HG03045 (cell line): ENCODE results near the gene LDLRAD2.

ENCODE experiments used
- ATAC-seq: cut with Tn5 transposase; IDR thresholded peaks from one replicate; pipeline ENCODE4 v1.9.1; 2021; ENCODE audit warnings: mild to moderate bottlenecking, moderate library complexity; ENCODE audit not compliant: unreplicated experiment

The LDLRAD2 gene

DNA sequence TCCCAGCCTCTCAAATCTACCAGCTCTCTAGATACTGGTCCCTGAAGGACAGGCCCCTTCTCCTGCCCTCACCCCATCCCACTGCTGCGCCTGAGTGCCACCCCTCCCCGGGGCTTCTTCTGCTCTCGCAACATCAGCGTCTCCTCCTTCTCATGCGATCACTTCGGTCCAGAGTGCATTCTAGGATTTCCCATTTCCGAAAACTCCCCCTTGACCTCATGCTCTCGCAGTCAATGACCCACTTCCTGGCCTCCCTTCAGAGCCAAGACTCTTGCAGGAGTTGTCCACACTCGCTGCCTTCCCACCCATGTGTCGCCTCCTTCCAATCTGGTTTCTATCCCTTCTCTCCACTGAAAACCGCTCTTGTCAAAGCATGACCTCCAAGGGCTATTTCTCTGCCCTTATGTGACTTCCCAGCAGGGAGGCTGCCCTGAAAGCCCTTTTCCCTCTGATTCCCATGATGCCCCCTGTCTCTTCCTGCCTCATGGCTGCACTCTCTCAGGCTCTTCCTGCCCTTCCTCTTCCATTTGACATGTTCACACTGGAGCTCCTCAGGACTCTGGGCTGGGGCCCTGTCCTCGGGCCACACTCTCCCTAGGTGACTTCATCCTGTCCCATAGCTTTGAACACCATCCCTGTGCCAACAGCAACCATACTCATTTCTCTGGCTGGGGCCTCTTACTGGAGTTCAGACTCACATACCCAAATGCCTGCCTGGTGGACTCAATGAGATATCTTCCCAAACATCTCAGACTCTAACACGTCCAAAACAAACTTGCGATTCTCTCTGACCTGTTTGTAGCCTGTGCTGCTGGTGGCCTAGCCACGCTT, 46.0 kb downstream of the LDLRAD2 start:
- ATAC-seq = no peak

DNA sequence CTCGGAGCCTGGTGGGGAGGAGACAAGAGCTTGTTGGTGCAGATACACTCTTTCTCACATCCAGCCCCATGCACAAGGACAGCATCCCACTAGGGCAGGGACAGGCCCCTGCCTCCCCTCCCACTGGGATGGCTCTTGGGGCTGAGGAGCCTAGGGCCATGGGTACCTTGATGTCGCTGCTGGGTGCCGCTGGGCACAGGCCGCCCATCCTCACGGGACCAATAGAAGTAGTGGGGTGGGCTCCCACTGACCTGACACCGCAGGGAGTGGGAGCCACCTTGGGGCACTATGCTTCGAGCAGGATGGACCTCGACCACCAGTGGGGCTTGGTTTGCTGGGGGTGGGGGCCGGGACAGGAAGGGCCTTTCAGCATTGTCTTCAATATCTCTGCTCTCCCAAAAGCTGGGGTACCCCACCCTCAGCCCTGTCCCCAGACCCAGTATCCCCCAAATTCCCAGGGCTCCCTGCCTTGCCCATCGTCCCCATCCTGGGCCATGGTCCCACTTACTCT, 47.7 kb downstream of the LDLRAD2 start:
- ATAC-seq = no peak

DNA sequence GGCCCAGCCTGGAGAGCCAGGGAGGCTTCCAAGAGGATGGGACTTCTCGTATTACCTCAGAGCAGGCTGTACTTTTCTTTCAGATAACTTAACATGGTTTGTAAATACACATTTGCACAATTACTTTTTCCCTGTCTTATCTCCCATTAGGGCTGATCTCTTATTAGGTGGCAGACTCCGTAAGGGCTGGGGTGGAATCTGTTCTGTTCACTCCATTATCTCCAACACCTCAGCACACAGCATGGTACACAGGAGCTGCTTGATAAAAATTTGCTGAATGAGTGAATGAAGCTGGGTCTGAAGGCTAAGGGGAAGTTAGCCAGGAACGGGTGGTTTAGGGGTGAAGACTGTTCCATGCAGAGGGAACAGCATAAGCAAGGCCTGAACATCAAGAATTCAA, 48.9 kb downstream of the LDLRAD2 start:
- no peak for ATAC-seq

DNA sequence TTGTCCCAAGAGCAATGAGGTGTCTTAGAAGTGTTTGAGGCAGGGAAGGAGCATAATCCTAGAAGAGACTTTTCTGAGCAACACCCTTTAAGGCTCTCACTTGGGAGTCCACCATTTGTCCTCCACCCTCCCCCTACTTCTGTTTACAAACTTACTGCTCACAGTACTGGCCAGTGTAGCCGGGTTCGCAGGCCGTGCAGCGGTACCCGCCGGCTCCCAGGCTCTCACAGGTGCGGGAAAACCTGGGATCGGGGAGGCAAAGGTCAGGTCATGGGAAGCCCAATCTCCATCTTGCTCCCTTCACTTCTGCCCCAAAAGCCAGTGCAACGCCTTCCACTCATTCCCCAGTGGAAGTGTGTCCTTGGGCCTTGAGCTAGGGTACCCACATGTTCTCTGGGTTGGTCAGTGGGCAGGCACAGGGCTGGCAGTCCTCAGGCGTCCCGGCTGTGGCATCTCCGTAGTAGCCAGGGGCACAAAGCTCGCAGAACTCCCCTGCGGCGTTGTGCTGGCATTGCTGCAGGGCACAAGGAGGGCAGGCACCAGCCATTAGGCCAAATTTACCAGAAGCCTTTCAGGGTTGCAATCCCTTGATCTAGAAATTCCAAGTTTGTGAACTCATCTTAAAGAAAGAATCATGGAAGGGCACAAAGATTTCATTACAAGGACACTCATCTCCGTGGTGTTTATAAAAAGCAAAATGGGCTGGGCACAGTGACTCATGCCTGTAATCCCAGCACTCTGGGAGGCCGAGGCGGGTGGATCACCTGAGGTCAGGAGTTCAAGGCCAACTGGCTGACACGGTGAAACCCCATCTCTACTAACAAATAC, 49.8 kb downstream of the LDLRAD2 start:
- no peak for ATAC-seq

DNA sequence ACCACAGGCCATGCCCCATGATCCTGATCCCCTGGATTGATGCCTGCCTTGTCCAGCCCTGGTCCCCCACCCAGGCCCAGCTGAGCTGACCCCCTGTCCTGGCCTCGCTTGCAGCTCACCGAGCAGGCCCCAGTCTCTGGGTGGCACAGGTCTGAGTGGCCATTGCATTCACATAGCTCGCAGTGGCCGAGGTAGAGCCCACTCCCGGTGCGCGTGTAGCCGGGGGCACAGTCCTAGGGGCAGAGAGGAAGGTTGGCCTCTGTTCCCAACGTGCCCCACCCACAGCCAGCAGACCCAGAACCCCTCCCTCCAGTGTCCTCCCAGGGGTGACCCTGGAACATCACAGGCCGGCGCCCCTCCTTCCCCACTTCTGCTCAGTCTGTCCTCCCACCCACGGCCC, 51.9 kb downstream of the LDLRAD2 start:
- no peak for ATAC-seq

DNA sequence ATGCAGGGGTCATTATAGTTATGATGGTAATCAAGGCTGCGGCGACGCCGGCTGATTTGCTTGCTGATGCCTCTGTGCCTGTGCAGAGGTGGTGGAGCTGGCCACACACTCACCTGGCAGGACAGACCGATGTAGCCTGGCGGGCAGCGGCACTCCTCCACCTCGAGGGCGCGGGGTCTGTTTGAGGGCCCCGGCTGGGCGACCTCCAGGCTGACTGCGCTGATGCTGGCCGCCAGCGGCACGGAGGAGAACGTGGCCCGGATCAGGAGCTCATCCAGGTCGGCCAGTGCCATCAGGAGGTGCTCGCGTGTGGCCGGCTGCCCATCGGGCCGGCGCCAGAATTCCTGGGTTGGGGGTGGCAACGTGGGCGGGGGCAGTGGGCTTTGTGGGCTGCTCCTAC, 52.7 kb downstream of the LDLRAD2 start:
- ATAC-seq = no peak

DNA sequence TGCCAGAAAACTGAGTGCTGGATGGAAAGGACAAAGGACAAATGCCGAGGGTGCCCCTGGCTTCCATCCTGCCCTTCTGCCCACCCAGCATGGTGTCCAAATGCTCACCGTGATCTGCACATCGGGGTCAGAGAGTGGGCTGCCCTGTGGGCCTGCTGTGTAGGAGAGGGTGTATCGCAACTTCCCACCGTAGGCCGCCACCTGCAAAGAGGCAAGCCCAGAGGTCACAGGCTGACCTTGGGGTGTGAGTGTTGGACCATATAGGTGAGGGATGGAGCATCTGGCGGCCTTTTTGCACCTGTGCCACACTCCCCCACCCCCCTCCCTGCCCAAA, 53.5 kb downstream of the LDLRAD2 start:
- peak; percentile 18 for ATAC-seq

DNA sequence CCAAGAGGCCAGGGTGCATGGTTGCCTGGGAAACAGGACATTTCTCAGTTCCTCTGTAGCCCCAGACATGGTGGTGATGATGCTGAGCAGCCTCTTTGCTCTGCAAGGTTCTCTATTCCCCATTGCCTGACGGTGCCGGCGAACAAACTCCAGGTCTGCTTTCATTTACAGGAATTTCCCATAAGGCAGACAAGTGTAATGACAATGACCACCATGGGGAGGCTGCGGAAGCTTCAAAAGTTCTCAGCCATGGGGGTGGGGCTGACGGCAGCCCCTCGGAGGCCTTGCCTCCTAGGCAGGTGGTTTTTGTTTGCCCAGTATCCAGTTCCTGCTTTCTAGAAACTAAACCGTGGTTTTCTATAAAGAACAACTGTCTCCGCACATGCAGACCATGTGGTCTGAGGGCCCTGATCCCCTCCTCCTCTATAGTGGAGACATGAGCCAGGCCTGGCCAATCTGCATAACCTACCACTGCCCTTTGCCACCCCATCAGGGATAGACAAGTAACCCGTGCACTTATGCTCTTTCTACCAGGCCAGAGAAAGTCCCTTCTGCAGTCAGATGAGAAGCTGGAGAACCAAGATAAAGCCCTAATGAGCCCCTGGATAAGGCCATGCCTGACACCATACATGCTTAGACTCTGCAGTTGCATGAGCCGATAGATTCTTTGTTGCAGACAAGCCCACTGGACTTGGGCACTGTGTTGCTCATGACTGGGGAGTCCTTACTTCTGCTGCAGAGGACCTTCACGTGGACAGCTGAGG, 54.1 kb downstream of the LDLRAD2 start:
- peak; percentile 57 for ATAC-seq

DNA sequence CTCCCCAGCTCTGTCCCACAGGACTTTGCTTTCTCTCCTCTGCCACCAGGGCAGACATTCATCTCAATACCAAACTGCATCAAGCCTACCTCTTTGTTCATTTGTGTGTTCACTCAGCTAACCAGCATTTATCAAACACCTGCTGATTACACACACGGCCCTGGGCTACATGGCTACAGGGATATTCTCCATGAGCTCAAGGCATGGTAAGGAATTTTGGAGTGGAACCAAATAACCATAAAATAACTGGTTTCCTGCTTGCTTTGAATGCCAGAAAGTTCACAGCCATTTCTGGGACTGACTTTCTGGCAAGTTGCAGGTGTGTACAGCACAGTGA, 54.6 kb downstream of the LDLRAD2 start:
- no peak for ATAC-seq

DNA sequence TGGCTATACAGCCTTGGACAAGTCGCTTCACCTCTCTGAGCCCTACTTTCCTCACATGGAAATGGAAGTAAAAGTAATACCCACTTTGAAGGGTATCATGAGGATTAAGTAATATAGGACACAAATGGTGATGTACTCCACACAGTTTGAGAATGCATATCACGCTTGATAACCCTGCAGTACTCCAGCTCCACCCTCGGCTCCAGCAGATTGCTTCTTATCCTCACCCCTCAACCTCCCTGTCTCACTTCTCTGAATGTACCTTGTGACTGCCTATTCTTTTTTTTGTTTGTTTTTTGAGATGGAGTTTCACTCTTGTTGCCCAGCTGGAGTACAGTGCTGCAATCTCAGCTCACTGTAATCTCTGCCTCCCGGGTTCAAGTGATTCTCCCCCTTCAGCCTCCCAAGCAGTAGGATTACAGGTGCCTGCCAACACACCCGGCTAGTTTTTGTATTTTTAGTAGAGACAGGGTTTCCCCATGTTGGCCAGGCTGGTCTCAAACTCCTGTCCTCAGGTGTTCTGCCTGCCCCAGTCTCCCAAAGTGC, 55.5 kb downstream of the LDLRAD2 start:
- no peak for ATAC-seq

DNA sequence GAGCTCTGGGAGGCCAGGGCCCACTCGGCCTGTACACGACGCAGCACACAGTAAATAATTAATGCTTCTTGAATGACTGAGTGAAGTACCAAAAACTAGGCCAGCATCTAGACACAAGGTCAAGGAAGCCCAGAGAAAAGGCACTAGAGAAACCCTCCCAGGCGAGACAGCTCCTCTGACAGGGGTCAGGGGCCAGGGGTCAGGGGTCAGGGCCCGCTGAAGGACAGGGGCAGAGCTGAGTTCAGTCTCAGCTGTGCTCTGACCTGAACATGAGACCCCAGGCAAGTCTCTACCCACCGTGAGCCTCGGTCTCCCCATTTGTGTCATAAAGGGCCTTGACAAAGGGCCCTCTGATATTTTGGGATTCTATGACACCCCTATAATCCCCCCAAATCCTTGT, 56.4 kb downstream of the LDLRAD2 start:
- no peak for ATAC-seq

DNA sequence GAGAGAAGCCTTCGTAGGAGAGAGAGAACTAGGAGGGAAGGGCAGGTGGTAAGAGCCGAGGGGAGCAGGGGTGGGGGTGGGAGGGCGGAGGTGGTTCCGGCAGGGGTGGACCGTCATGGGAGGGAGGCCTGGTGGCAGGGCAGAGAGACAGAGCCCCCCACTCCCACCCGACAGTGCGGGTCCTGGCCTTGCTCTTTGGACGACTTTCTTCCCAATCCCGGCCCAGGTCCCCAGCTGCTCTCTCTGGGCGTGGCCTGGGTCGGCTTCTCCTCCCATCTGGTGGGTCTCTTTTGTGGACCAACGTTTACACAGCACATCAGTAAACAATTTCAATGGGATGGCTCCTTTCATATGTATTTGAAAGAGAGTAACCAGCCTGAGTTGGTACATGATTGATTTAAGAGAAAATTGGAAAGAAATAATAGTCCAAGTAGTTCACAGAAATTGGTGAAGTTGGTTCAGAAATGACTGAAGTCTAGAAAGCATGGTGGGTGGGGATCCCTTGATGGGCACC, 56.9 kb downstream of the LDLRAD2 start:
- ATAC-seq = no peak

DNA sequence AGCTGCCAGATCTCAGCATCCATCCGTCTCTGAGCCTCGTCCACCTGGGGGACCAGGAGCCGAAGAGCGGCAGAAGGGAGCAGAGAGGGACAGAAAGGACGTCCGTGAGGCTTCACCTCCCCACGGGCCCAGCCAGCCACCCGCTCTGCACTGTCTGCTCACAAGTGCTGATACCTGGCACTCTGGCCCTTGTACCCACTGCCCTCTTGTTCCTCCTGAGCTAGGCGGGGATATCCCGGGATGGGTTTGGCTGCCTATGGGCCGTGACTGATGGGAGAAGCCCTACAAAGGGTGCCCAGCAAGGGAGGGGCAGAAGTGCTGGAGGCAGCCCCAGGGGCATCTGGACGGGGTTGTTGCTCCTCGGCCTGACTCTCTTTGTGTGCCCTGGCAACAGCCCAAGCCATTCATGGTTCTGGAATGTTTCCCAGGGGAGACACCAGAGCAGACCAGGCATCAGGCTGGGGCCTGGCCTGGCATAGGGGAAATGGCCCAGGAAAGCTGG, 57.6 kb downstream of the LDLRAD2 start:
- no peak for ATAC-seq

DNA sequence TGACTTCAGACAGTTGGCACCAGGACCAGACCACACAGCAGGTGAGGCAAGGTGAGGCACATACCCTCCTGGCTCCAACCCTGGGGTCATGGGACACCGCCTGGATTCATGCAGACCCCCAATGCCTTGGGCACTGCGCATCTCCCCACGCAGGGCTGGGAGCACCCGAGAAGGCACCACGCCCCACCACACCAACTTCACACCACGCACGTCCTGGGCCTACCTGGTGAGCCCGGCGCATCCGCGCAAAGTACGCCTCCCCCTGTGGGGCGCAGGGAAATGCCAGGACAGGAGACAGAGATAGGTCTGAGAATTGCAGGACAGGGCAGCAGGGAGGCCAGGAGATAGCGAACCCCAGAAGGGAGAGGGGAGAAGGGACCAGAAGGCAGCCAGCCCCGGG, 58.5 kb downstream of the LDLRAD2 start:
- no peak for ATAC-seq

DNA sequence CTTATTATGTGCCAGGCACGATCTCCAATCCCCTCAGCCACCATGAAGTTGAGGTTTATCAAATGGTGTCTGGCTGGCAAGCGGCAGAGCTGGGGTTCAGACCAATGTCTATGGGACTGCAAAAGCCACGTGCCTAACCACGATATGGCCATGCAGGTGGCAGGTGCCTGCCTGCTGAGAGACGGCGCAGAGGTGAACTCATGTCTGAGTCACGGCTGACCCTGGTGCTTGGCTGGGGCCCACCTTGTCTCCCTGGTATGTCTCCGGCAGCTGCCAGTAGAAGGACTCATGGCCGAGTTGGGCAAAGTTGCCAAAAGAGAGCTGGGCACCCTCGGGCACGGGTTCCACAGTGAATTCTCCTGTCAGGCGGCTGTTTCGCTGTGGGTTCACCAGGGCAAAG, 59.9 kb downstream of the LDLRAD2 start:
- ATAC-seq = no peak

DNA sequence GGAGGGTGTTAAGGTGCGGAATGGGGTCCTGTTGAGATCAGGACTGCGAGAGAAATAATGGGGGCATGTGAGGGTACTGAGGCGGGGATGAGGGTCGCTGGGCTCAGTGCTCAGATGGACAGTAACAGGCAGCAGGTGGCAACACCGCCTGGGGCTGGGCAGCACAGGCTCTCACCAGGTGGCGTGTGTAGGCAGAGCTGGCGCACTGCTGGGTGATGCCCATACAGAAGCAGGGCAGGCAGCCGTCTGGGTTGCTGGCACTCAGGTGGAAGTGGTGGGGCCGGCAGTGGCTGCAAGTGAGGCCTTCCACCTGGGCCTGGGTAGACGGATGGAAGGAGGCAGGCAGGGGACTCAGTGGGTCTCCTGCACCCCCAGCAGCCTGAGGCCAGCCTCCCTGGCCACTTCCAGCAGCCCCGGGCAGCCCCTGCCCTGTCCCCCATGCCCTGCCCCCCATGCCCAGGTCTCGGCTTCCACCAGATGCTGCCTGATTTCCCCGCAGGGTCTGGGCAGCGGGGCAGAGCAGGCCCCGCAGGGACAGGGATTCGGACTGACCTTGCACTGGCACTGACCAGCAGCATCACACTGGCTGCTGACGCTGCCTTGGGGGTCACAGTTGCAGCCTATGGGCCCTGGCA, 60.5 kb downstream of the LDLRAD2 start:
- no peak for ATAC-seq

DNA sequence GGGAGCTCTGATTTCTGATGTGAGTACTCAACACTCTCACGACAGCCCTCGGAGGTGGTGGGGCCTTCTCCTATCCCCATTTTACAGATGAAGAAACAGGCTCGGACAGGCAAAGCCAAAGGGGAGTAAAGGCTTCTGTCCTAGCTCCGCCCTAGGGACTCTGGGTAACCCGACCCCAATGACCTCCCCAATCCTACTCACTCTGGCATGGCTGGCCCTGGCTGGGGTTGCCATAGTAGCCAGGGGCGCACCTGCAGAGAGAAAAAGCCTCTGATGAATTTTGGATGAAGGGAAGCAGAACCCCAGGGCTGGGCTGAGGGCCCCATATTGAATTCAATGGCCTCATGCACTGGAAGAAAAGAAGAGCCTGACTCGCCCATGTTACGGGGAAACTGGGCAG, 61.1 kb downstream of the LDLRAD2 start:
- ATAC-seq = no peak

DNA sequence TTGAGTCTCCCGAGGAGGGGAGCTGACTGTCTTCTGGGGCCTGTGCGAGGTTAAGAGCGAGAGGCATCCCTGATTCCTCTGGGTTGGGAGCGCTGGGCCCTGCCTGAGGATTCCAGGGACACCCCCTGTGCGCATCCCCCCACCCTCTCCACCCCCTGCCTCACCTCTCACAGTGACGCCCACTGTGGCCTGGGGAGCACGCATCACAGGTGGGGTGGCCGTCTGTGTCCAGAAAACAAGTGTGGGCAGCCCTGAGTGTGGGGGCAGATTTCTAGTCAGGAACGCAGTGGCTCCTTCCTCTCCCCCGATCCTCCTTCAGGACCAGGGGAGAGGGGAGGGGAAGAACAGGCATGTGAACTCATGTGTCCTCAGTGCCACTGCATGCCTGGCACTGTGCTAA, 61.7 kb downstream of the LDLRAD2 start:
- no peak for ATAC-seq

DNA sequence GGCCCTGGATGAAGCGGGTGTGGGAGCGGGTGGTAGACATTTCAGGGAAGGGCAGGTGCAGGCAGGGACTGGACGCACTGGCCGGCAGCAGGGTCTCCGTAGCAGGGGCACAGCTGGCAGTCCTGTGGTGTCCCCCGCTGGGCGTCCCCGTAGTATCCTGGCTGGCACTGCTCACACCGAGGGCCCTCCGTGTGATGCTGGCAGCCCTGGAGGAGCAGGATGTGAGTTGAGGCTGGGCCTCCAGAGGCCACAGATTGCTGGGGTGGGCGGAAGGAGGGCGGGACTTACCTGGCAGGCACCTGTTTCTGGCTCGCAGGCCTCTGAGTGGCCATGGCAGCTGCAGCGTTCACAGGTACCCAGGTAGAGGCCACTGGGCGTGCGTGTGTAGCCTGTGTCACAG, 62.3 kb downstream of the LDLRAD2 start:
- ATAC-seq = no peak
